Brain microvascular endothelial cell (primary cell): ENCODE results near the gene TRPM4.
A peak's percentile ranks its signal among the peaks of the same experiment; 100 is the strongest.
"Not testable (repeated sequence)": the region's sequence is repeated elsewhere in the genome, so short reads cannot be mapped to it uniquely, and the experiment has no call there.

Source experiments
- DNase-seq: peaks from one replicate; pipeline ENCODE4 v3.0.0-alpha.2; 2020
- H3K27ac ChIP-seq: fragments of 250-450 bp; sonication (Bioruptor Pico); 2 replicates; pipeline ENCODE4 v1.5.1; 2020; ENCODE audit warnings: mild to moderate bottlenecking, moderate library complexity
- H3K27me3 ChIP-seq: fragments of 250-450 bp; sonication (Bioruptor Pico); replicated peaks from 2 replicates; pipeline ENCODE4 v1.5.1; 2020; ENCODE audit warnings: mild to moderate bottlenecking
- H3K36me3 ChIP-seq: fragments of 250-450 bp; sonication (Bioruptor Pico); replicated peaks from 2 replicates; pipeline ENCODE4 v1.5.1; 2020; ENCODE audit warnings: mild to moderate bottlenecking
- H3K4me3 ChIP-seq: 2 replicates; pipeline ENCODE4 v1.5.1; 2011; ENCODE audit warnings: low read depth, mild to moderate bottlenecking, control low read depth, low read length, moderate library complexity
- CTCF ChIP-seq: IDR thresholded peaks from 2 replicates; pipeline ENCODE4 v1.5.1; 2011; ENCODE audit warnings: low read depth, mild to moderate bottlenecking, moderate library complexity, low read length, control low read depth, inconsistent platforms; ENCODE audit errors: missing control alignments
- in situ Hi-C: cut with HindIII; loops from 2 replicates; pipeline ENCODE4 v1.10.0; 2017; ENCODE audit warnings: low sequenced_read_pairs, low pct_ligation_motif_present

Gene TRPM4

GRCh38 chr19:49200238-49200862 is 42.8 kb downstream of the TRPM4 start:
- TF ChIP-seq CTCF: no peak
- in situ Hi-C loops: no loop called here
- no peak for DNase-seq
- no peaks in the 10 kb centered on the region for H3K27me3 ChIP-seq
- no peak overlapping the region for H3K4me3 ChIP-seq
- no peak overlapping the region for H3K27ac ChIP-seq
- peaks cover 31% of the 10 kb centered on the region for H3K36me3 ChIP-seq

- no peak for DNase-seq
- no peak overlapping the region for H3K27ac ChIP-seq
- no peak overlapping the region for H3K4me3 ChIP-seq
- in situ Hi-C loops: no loop called here
- no peak for TF ChIP-seq CTCF
- no peaks in the 10 kb centered on the region for H3K27me3 ChIP-seq
- peaks cover 35% of the 10 kb centered on the region for H3K36me3 ChIP-seq
Observed at GRCh38 chr19:49201042-49201441, 43.5 kb downstream of the TRPM4 start.

GRCh38 chr19:49205114-49205513 is 47.5 kb downstream of the TRPM4 start:
- Histone ChIP-seq H3K27me3 (no peaks in the 10 kb centered on the region), H3K27ac (no peak overlapping the region), H3K36me3 (peaks cover 40% of the 10 kb centered on the region), H3K4me3 (no peak overlapping the region)
- in situ Hi-C loops: no loop called here
- TF ChIP-seq CTCF: no peak
- DNase-seq: no peak

GRCh38 chr19:49209502-49209901 is 51.9 kb downstream of the TRPM4 start:
- DNase-seq, H3K27ac ChIP-seq, in situ Hi-C loops, H3K27me3 ChIP-seq, H3K4me3 ChIP-seq: not testable (repeated sequence)
- H3K36me3 ChIP-seq: peaks cover 32% of the 10 kb centered on the region

GRCh38 chr19:49210108-49210900 is 52.7 kb downstream of the TRPM4 start:
- no peak for DNase-seq
- Histone ChIP-seq H3K27ac (no peak overlapping the region), H3K36me3 (peaks cover 33% of the 10 kb centered on the region), H3K4me3 (peak overlapping the region; percentile 34), H3K27me3 (no peaks in the 10 kb centered on the region)
- peak; percentile 30 for TF ChIP-seq CTCF
- in situ Hi-C loops: no loop called here

GRCh38 chr19:49210901-49211451 is 53.4 kb downstream of the TRPM4 start:
- Histone ChIP-seq H3K4me3 (peak overlapping the region; percentile 34), H3K36me3 (peaks cover 30% of the 10 kb centered on the region), H3K27me3 (no peaks in the 10 kb centered on the region), H3K27ac (no peak overlapping the region)
- TF ChIP-seq CTCF: no peak
- in situ Hi-C loops: no loop called here
- no peak for DNase-seq
